ENCODE measurements around the gene C6orf89.

The C6orf89 gene

GRCh38 chr6:36871686-36872085 lies 14.1 kb upstream of the C6orf89 start:
- no peak for DNase-seq (ENCODE audit: low read depth)
- no peak for TF ChIP-seq CTCF (conservative IDR thresholded peaks at IDR 0.05; ENCODE audit: control insufficient read depth, insufficient read depth, low read depth, low read length)
- H3K4me3 ChIP-seq (ENCODE audit: control insufficient read depth, low read depth, low read length): no peak overlapping the region

- H3K4me3 ChIP-seq (ENCODE audit: control insufficient read depth, low read depth, low read length): no peak overlapping the region
- no peak for TF ChIP-seq CTCF (conservative IDR thresholded peaks at IDR 0.05; ENCODE audit: control insufficient read depth, insufficient read depth, low read depth, low read length)
- DNase-seq (ENCODE audit: low read depth): no peak
Measured at GRCh38 chr6:36873115-36873514, 12.6 kb upstream of the C6orf89 start.

GRCh38 chr6:36873612-36874442 lies 11.9 kb upstream of the C6orf89 start:
- no peak for TF ChIP-seq CTCF (conservative IDR thresholded peaks at IDR 0.05; ENCODE audit: control insufficient read depth, insufficient read depth, low read depth, low read length)
- peak overlapping the region; percentile 100 for H3K4me3 ChIP-seq (ENCODE audit: control insufficient read depth, low read depth, low read length)
- peak; percentile 43 for DNase-seq (ENCODE audit: low read depth)

- DNase-seq (ENCODE audit: low read depth): peak; percentile 92
- peak within 1 kb of the TSS; percentile 100 for H3K4me3 ChIP-seq (ENCODE audit: control insufficient read depth, low read depth, low read length)
- TF ChIP-seq CTCF (conservative IDR thresholded peaks at IDR 0.05; ENCODE audit: control insufficient read depth, insufficient read depth, low read depth, low read length): no peak
Measured at GRCh38 chr6:36874443-36875249, 11.1 kb upstream of the C6orf89 start, which contains the start of gene PPIL1. PPIL1 (minus strand) TSS chr6:36874803; CDS start chr6:36874772, 31 bp downstream.

GRCh38 chr6:36875250-36875633 lies 10.5 kb upstream of the C6orf89 start:
- DNase-seq (ENCODE audit: low read depth): no peak
- H3K4me3 ChIP-seq (ENCODE audit: control insufficient read depth, low read depth, low read length): peak overlapping the region; percentile 100
- TF ChIP-seq CTCF (conservative IDR thresholded peaks at IDR 0.05; ENCODE audit: control insufficient read depth, insufficient read depth, low read depth, low read length): no peak

- no peak for DNase-seq (ENCODE audit: low read depth)
- no peak for TF ChIP-seq CTCF (conservative IDR thresholded peaks at IDR 0.05; ENCODE audit: control insufficient read depth, insufficient read depth, low read depth, low read length)
- H3K4me3 ChIP-seq (ENCODE audit: control insufficient read depth, low read depth, low read length): no peak overlapping the region
Measured at GRCh38 chr6:36884610-36885009, 1.1 kb upstream of the C6orf89 start.

All from fibroblast of mammary gland (primary cell).